ENCODE results near the gene HOXB6. TPM values are rescaled to one million over a fixed set of nuclear protein-coding genes. Genes with fewer than 3 reads are reported as not detected.

The HOXB6 gene
- polyA plus RNA-seq, 2 of the 4 experiments (the other 2 are of a cell fraction) = 10.2 to 14.7 TPM

GRCh38 chr17:48586355-48587258, 18.2 kb downstream of the HOXB6 start:
- Histone ChIP-seq H3K4me3 (no peak overlapping the region; the same call in 2 of the 3 replicates), H3K4me2 (peak overlapping the region; percentile 99), H3K9me3 (no peaks in the 10 kb centered on the region), H3K27ac (peak overlapping the region; percentile 71 to 86; a peak in 5 of 6 replicates), H3K4me1 (peaks cover 21% of the 10 kb centered on the region)
- POLR2A ChIA-PET = no interaction called here
- no peak for ATAC-seq
- CTCF ChIA-PET = interaction anchor here (1.0 to 3.5 kb wide), 10 partner anchors 23 to 371 kb away, joined by 3 to 19 read pairs (median 4); no protein-coding TSS in a partner anchor
- TF ChIP-seq BHLHE40 (IDR thresholded peaks at IDR 0.05; ENCODE audit: low read depth, low read length) = no peak
- no peak for TF ChIP-seq CHD2 (IDR thresholded peaks at IDR 0.05; ENCODE audit: low read length, partially characterized antibody)
- no peak for TF ChIP-seq ZSCAN20 (CRISPR knock-in tag; IDR thresholded peaks at IDR 0.05)
- no peak for TF ChIP-seq ZNF302 (CRISPR knock-in tag; IDR thresholded peaks at IDR 0.05)
- TF ChIP-seq RAD21 (conservative IDR thresholded peaks at IDR 0.05 in 1 of 2, IDR thresholded peaks at IDR 0.05 in 1 of 2) = no peak
- no peak for TF ChIP-seq USF2 (IDR thresholded peaks at IDR 0.05)
- TF ChIP-seq FOXS1 (CRISPR knock-in tag; IDR thresholded peaks at IDR 0.05) = no peak
- no peak for TF ChIP-seq ESRRA (IDR thresholded peaks at IDR 0.05; ENCODE audit: borderline replicate concordance, low read length)
- no peak for TF ChIP-seq SMC3 (IDR thresholded peaks at IDR 0.05)
- no peak for TF ChIP-seq HMGXB4 (CRISPR knock-in tag; IDR thresholded peaks at IDR 0.05; ENCODE audit: borderline replicate concordance)
- no peak for TF ChIP-seq EHMT2 (IDR thresholded peaks at IDR 0.05; ENCODE audit: low read depth)
- TF ChIP-seq PBX3 (IDR thresholded peaks at IDR 0.05) = no peak
- TF ChIP-seq TFCP2L1 (CRISPR knock-in tag; IDR thresholded peaks at IDR 0.05) = no peak
- TF ChIP-seq ATOH8 (CRISPR knock-in tag; IDR thresholded peaks at IDR 0.05; ENCODE audit: low read depth) = no peak
- TF ChIP-seq GATA3 (IDR thresholded peaks at IDR 0.05; ENCODE audit: borderline replicate concordance) = no peak
- TF ChIP-seq CEBPB (IDR thresholded peaks at IDR 0.05) = no peak
- no peak for TF ChIP-seq KDM1A (IDR thresholded peaks at IDR 0.05; ENCODE audit: low read depth)
- TF ChIP-seq MYC (IDR thresholded peaks at IDR 0.05; ENCODE audit: borderline replicate concordance, low read length) = no peak
- WGBS (ENCODE audit: missing lambda C conversion rate) = 87% methylated on average over 34 of the region's 34 CpGs
- no peak for DNase-seq (ENCODE audit: low read depth in 1 of 2, low spot score in 1 of 2)
- no peak for FAIRE-seq

GRCh38 chr17:48584223-48584741, 20.5 kb downstream of the HOXB6 start:
- H3K4me2 ChIP-seq = peak overlapping the region; percentile 99
- CTCF ChIA-PET = interaction anchor here (0.8 to 1.8 kb wide), 6 partner anchors 10 to 249 kb away, joined by 3 to 8 read pairs (median 4); no protein-coding TSS in a partner anchor

More at GRCh38 chr17:48584223-48584741, 20.5 kb downstream of the HOXB6 start:
- ATAC-seq = no peak
- WGBS (ENCODE audit: missing lambda C conversion rate) = 85% methylated on average over 2 of the region's 2 CpGs
- Histone ChIP-seq H3K9me3 (no peaks in the 10 kb centered on the region), H3K27ac (peak overlapping the region; percentile 71 to 86; a peak in 5 of 6 replicates), H3K4me3 (peak overlapping the region; percentile 56), H3K4me1 (peaks cover 21% of the 10 kb centered on the region)
- POLR2A ChIA-PET = no interaction called here
- TF ChIP-seq ZC3H11A (IDR thresholded peaks at IDR 0.05) (no peak), EP300 (IDR thresholded peaks at IDR 0.05) (no peak), KDM5A (IDR thresholded peaks at IDR 0.05) (no peak), FOSL2 (IDR thresholded peaks at IDR 0.05) (no peak), FOSL2 (CRISPR knock-in tag; IDR thresholded peaks at IDR 0.05) (no peak), MAFK (IDR thresholded peaks at IDR 0.05; ENCODE audit: partially characterized antibody) (no peak), CBX2 (IDR thresholded peaks at IDR 0.05; ENCODE audit: borderline replicate concordance, low read depth) (no peak), EHF (CRISPR knock-in tag; IDR thresholded peaks at IDR 0.05) (no peak), PBX3 (IDR thresholded peaks at IDR 0.05) (no peak), E2F6 (IDR thresholded peaks at IDR 0.05; ENCODE audit: borderline replicate concordance, low read depth) (no peak)
- no peak for FAIRE-seq
- DNase-seq (ENCODE audit: low read depth in 1 of 2, low spot score in 1 of 2) = no peak

Data from A549 (cell line).